Measurements from ENCODE around the gene TPI1.
"Not testable (repeated sequence)": the region's sequence is repeated elsewhere in the genome, so short reads cannot be mapped to it uniquely, and the experiment has no call there.

The TPI1 gene

GRCh38 chr12:6869049-6870021, 2.0 kb downstream of the TPI1 start:
- DNase-seq, result peak; percentile 46 to 64

GRCh38 chr12:6870304-6870703, 3.0 kb downstream of the TPI1 start:
- not testable (repeated sequence) for DNase-seq

- DNase-seq, result no peak
Measured at GRCh38 chr12:6871052-6871957, 4.0 kb downstream of the TPI1 start.

GRCh38 chr12:6872073-6873048, 5.0 kb downstream of the TPI1 start:
- DNase-seq, result peak; percentile 31 to 59

- peak; percentile 94 to 96 for DNase-seq
Measured at GRCh38 chr12:6873094-6874014, 6.0 kb downstream of the TPI1 start, which contains the start of gene SPSB2. Gene SPSB2, minus strand, starts transcription at chr12:6873303. Its CDS starts 402 bp downstream, at chr12:6872901.

GRCh38 chr12:6874015-6874368, 6.7 kb downstream of the TPI1 start:
- not testable (repeated sequence) for DNase-seq

GRCh38 chr12:6879824-6880223, 12.5 kb downstream of the TPI1 start:
- not testable (repeated sequence) for DNase-seq

- DNase-seq, result no peak
Measured at GRCh38 chr12:6883252-6883651, 15.9 kb downstream of the TPI1 start.

GRCh38 chr12:6883683-6884082, 16.4 kb downstream of the TPI1 start:
- DNase-seq, result no peak

GRCh38 chr12:6884539-6884938, 17.2 kb downstream of the TPI1 start:
- DNase-seq, result no peak

- not testable (repeated sequence) for DNase-seq
Measured at GRCh38 chr12:6886206-6886999, 19.1 kb downstream of the TPI1 start.

- DNase-seq, result no peak
Measured at GRCh38 chr12:6887460-6887859, 20.1 kb downstream of the TPI1 start.

- DNase-seq, result no peak
Measured at GRCh38 chr12:6888360-6888759, 21.0 kb downstream of the TPI1 start.

GRCh38 chr12:6888794-6889193, 21.5 kb downstream of the TPI1 start:
- DNase-seq, result not testable (repeated sequence)

- DNase-seq, result not testable (repeated sequence)
Measured at GRCh38 chr12:6889775-6890573, 22.6 kb downstream of the TPI1 start.

GRCh38 chr12:6890789-6891645, 23.7 kb downstream of the TPI1 start:
- peak; percentile 94 to 96 for DNase-seq

- DNase-seq, result no peak
Measured at GRCh38 chr12:6891646-6892001, 24.3 kb downstream of the TPI1 start.

- DNase-seq, result not testable (repeated sequence)
Measured at GRCh38 chr12:6892683-6893082, 25.4 kb downstream of the TPI1 start.
